SU-DHL-6 (cell line): Measurements from ENCODE around the gene GSC2.

Experiments
- H2AFZ ChIP-seq: fragments of 200-600 bp; sonication (generic); 2 replicates; pipeline ENCODE4 v1.6.1; 2014; ENCODE audit warnings: low read depth, mild to moderate bottlenecking, moderate library complexity, mixed read lengths, antibody characterized with exemption, low read length; ENCODE audit not compliant: severe bottlenecking
- H3F3A ChIP-seq: fragments of 200-600 bp; shearing (Covaris generic); 2 replicates; pipeline ENCODE4 v1.6.0; 2016; ENCODE audit warnings: antibody characterized with exemption, mild to moderate bottlenecking; ENCODE audit not compliant: insufficient read depth
- H3K27ac ChIP-seq: fragments of 200-600 bp; sonication (generic); 2 replicates; pipeline ENCODE4 v1.5.1; 2016; ENCODE audit warnings: low read depth, mild to moderate bottlenecking, low read length, moderate library complexity, mixed read lengths
- H3K27me3 ChIP-seq: fragments of 200-600 bp; sonication (generic), shearing (Covaris generic); 2 replicates; pipeline ENCODE4 v1.6.0; 2014; ENCODE audit warnings: mild to moderate bottlenecking, low read length
- H3K36me3 ChIP-seq: fragments of 200-600 bp; sonication (generic); 2 replicates; pipeline ENCODE4 v1.6.1; 2014; ENCODE audit warnings: mild to moderate bottlenecking, low read length, mixed read lengths
- H3K4me2 ChIP-seq: fragments of 300-600, 200-600 bp; shearing (Covaris generic), sonication (generic); 2 replicates; pipeline ENCODE4 v1.6.0; 2014; ENCODE audit warnings: low read length, low read depth, mild to moderate bottlenecking; ENCODE audit not compliant: poor library complexity, severe bottlenecking
- H3K4me3 ChIP-seq: fragments of 200-600 bp; sonication (generic); 2 replicates; pipeline ENCODE4 v1.5.1; 2014; ENCODE audit warnings: antibody characterized with exemption, low read length, mild to moderate bottlenecking, mixed read lengths; ENCODE audit not compliant: insufficient read depth, poor library complexity, severe bottlenecking
- H3K79me2 ChIP-seq: fragments of 200-600 bp; sonication (generic); 2 replicates; pipeline ENCODE4 v1.6.1; 2014; ENCODE audit warnings: mild to moderate bottlenecking, low read length, moderate library complexity; ENCODE audit not compliant: insufficient read depth
- H3K9ac ChIP-seq: fragments of 200-600 bp; sonication (generic); 2 replicates; pipeline ENCODE4 v1.7.0; 2014; ENCODE audit warnings: mild to moderate bottlenecking, low read length
- H3K9me2 ChIP-seq: fragments of 200-600 bp; sonication (generic); replicated peaks from 2 replicates; pipeline ENCODE4 v1.6.1; 2014; ENCODE audit warnings: low read length; ENCODE audit not compliant: insufficient read depth
- H3K9me3 ChIP-seq: fragments of 200-600 bp; sonication (generic); 2 replicates; pipeline ENCODE4 v1.6.1; 2014; ENCODE audit warnings: low read length, mixed read lengths; ENCODE audit not compliant: insufficient read depth
- H4K20me1 ChIP-seq: fragments of 200-600 bp; sonication (generic); 2 replicates; pipeline ENCODE4 v1.6.1; 2014; ENCODE audit warnings: low read depth, mild to moderate bottlenecking, antibody characterized with exemption, low read length, moderate library complexity, mixed read lengths
- EZH2phosphoT487 ChIP-seq: fragments of 200-600 bp; sonication (generic), shearing (Covaris generic); conservative IDR thresholded peaks from 2 replicates; pipeline ENCODE4 v1.6.1; 2018; ENCODE audit warnings: mild to moderate bottlenecking, antibody characterized with exemption, low read length, moderate library complexity, mixed read lengths
- TF ChIP-seq, protein P1 (sequence below): fragments of 200-600 bp; sonication (generic); IDR thresholded peaks from one replicate; pipeline ENCODE4 v1.5.1; 2017; ENCODE audit warnings: antibody characterized with exemption, mild to moderate bottlenecking, low read length, moderate library complexity; ENCODE audit not compliant: insufficient read depth, poor library complexity, severe bottlenecking

Gene GSC2

DNA sequence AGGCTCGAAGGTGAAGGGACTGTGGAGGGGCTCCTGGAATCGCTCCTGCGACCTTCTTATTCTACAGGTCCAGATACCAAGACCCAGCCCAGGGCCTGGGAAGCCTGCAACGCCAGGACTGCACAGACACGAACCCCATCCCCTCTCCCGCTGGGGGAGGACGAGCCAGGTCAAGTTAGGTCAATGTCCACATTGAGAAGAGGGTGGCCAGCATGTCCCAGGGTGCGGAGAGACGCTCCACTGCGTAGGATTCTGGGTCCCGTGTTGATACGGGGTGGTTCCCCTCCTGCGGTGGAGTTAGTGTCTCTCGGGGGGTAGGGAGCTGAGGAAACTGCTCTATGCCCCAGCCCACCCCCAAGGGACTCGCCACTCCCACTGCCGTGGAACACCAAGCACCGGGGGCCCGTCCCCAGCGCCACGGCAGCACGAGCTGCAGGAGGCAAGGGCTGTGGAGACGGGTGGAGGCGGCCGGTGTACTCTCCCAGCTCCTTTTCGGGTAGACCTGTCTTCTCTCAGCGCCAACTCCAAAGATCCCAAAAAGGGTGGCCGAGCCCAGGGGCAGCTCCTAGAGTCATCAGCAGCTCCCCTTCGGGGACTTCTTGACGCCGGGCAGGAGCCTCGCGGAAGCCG is 1.6 kb downstream of the GSC2 start:
- TF ChIP-seq, protein P1, sequence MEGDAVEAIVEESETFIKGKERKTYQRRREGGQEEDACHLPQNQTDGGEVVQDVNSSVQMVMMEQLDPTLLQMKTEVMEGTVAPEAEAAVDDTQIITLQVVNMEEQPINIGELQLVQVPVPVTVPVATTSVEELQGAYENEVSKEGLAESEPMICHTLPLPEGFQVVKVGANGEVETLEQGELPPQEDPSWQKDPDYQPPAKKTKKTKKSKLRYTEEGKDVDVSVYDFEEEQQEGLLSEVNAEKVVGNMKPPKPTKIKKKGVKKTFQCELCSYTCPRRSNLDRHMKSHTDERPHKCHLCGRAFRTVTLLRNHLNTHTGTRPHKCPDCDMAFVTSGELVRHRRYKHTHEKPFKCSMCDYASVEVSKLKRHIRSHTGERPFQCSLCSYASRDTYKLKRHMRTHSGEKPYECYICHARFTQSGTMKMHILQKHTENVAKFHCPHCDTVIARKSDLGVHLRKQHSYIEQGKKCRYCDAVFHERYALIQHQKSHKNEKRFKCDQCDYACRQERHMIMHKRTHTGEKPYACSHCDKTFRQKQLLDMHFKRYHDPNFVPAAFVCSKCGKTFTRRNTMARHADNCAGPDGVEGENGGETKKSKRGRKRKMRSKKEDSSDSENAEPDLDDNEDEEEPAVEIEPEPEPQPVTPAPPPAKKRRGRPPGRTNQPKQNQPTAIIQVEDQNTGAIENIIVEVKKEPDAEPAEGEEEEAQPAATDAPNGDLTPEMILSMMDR = no peak
- no peak for TF ChIP-seq EZH2phosphoT487
- no peaks in the 10 kb centered on the region for H3K27me3 ChIP-seq

DNA sequence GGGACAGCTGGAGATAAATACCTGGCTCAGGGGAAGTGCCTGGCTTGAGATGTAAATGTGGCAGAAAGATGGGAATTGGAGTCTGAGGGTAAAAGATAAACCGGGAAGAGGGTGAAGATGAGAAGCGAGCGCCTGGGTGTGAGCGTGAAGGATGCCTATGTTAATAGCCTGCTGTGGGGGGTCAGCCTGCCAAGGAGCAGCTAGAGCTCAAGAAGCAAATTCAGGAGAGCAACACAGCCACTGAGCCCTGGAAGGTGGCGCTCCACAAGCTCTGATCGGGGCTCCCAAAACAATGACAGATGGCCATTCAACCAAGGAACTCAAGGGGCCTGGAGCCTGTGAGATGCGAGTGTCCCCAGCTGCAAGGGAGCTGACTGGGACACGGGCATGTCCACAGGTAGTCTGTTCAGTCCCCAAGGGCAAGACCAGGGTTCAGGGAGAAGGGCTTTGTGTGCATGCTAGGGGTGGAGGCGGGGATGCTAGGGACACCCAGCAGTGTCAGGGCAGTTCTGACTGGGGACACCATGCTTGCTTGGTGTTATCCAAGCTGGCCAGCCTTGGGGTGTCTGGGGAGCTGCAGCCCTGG is 2.8 kb downstream of the GSC2 start:
- TF ChIP-seq, protein P1 = no peak
- TF ChIP-seq EZH2phosphoT487 = no peak
- H2AFZ ChIP-seq = no peak overlapping the region
- H3K27me3 ChIP-seq = no peaks in the 10 kb centered on the region
- no peaks in the 10 kb centered on the region for H3F3A ChIP-seq
- no peaks in the 10 kb centered on the region for H3K9me2 ChIP-seq
- no peaks in the 10 kb centered on the region for H3K9me3 ChIP-seq
- no peaks in the 10 kb centered on the region for H3K36me3 ChIP-seq
- H3K79me2 ChIP-seq = peaks cover 13% of the 10 kb centered on the region
- no peak overlapping the region for H3K4me3 ChIP-seq
- H3K27ac ChIP-seq = no peak overlapping the region
- H3K4me2 ChIP-seq = no peak overlapping the region
- no peaks in the 10 kb centered on the region for H4K20me1 ChIP-seq
- no peak overlapping the region for H3K9ac ChIP-seq

More for the DNA sequence above, 1.6 kb downstream of the GSC2 start:
- Histone ChIP-seq H3K9me2 (no peaks in the 10 kb centered on the region), H3F3A (no peaks in the 10 kb centered on the region), H3K4me2 (no peak overlapping the region), H2AFZ (no peak overlapping the region), H4K20me1 (no peaks in the 10 kb centered on the region), H3K9ac (no peak overlapping the region), H3K27ac (no peak overlapping the region), H3K9me3 (no peaks in the 10 kb centered on the region), H3K4me3 (no peak overlapping the region), H3K79me2 (peaks cover 9% of the 10 kb centered on the region), H3K36me3 (no peaks in the 10 kb centered on the region)

DNA sequence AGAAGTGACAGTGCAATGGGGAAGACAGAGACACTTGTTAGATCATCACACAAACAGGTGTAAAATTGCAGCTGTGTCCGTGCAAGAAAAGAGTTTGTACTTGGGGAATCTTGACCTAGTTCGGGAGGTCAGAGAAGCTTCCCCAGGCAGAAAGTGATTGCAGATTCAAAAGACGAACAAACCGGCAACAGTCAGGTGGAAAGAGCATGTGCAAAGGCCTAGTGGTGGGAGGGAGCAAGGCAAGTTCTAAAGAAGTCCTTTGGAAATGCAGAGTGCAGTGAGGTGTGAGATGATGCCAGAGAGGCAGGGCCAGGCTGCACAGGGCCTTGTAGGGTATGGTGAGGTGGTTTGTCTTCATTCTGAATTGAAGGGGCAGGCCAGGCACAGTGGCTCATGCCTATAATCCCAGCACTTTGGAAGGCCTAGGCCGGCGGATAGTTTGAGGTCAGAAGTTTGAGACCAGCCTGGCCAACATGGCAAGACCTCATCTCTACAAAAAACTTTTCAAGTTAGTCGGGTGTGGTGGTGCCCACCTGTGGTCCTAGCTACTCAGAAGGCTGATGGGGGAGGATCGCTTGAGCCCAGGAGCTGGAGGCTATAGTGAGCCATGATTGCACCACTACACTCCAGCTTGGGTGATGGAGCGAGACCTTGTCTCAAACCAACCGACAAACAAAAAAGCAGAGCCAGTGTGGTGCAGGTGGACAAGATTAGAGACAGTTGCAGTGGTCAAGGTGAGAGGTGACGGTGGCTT is 3.7 kb downstream of the GSC2 start:
- Histone ChIP-seq H3F3A (no peaks in the 10 kb centered on the region), H3K9ac (no peak overlapping the region), H3K9me2 (no peaks in the 10 kb centered on the region), H3K36me3 (no peaks in the 10 kb centered on the region), H2AFZ (no peak overlapping the region), H3K4me2 (no peak overlapping the region), H4K20me1 (no peaks in the 10 kb centered on the region), H3K4me3 (no peak overlapping the region), H3K79me2 (peaks cover 13% of the 10 kb centered on the region), H3K27me3 (no peaks in the 10 kb centered on the region), H3K27ac (no peak overlapping the region), H3K9me3 (no peaks in the 10 kb centered on the region)
- TF ChIP-seq EZH2phosphoT487 = no peak
- TF ChIP-seq, protein P1 = no peak
